GM21367 (cell line): ENCODE measurements around the gene BRSK2.

Experiments used
- ATAC-seq: cut with Tn5 transposase; IDR thresholded peaks from one replicate; pipeline ENCODE4 v1.9.1; 2021; ENCODE audit not compliant: unreplicated experiment

The BRSK2 gene

DNA sequence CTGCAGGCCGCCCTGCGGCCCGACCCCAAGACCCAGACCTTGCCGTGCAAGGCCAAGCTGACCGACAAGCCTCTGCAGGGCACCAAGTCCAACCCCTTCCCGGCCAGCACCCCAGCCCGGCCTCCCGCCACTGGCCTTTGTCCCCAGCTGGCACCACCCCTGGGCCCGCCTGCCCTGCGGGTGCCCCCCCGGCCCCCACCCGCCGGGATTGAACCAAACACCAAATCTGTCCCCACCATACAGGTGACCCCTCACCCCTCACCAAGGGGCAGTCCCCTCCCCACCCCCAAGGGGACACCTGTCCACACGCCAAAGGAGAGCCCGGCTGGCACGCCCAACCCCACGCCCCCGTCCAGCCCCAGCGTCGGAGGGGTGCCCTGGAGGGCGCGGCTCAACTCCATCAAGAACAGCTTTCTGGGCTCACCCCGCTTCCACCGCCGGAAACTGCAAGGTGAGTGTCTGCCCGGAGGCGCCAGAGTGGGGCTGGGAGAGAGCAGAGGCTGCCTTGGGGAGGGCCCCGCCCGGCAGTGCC is 60.7 kb downstream of the BRSK2 start:
- ATAC-seq: no peak

DNA sequence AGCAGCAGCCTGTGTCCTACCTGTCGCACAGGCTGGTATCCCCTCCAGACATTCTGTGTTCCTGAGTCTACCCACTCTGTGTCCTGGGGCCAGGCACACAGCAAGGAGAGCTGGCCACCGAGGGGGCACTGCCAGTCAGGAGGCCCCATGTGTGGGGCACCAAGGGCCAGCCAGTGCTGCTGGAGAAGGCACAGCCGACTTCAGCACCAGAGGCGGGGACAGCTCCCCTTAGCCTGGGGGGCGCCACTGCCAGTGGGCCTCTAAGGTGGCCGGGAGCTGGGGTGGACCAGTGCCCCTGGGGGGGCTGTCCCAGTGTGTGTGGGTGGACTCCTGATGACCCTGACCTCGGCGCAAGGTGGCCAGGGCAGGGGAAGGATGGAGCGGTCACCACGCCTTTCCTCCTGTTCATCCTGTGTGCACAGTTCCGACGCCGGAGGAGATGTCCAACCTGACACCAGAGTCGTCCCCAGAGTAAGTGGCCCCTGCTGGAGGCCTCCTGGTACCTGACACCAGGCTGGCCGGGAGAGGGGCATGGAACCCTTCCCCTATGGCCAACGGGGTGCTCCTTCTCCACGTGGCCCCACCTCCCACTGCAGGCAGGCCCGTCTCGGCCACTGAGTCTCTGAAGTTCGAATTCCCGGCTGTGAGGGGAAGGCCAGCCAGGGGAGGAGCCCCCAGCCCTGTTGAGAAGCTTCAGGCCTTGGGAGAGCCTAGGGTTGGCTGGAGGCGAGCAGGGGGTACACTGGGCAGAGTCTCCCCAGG is 61.4 kb downstream of the BRSK2 start:
- no peak for ATAC-seq

DNA sequence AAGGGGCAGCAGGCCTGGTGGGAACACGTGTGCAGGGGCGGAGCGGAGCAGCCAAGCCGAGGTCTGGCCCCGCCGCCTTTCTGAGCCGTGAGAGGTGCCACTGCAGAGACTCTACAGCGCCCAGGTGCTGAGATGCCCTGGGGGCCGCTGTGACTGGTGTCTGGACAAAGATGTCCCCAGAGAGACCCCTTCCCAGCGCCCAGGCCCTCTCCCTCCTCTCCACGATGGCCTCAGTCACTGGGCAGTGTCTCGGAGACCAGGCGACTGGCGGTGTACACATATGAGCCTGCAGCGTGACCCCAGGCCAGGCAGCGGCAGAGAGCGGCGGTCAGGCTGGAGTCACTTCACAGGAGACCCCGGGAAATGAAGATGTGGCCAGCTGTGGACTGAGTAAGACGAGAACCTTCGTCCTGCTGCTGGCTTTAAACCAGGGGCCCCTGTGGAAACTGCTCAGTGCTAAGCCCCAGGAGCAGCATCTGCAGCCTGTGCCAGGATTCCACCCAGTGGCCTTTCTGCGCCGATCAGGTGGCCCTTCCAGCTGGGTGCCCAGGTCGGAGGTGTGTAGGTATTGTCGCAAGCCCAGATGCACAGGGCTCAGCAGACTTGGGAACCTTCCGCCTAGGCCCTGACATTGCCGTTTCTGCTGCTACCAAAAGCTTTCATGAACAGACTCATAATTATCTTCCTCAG is 62.2 kb downstream of the BRSK2 start:
- ATAC-seq: no peak

DNA sequence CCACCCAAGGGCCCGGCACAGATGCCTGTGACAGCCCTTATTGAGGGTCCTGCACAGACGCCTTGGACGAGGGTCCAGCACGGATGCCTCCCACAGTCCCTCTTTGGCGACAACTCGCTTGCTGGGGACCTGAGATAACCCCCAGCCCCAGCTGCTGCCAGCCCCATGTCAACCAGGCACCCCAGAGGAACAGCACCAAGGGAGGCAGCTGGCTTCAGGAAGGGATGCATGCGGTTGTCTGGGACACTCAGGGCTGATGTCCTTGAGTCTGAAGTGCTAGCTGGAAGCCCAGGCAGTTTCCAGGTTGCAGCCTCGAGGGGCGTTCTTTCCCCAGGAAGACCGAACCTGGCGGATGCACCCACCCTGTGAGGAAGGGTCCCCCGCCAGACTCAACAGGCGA is 63.0 kb downstream of the BRSK2 start:
- no peak for ATAC-seq

DNA sequence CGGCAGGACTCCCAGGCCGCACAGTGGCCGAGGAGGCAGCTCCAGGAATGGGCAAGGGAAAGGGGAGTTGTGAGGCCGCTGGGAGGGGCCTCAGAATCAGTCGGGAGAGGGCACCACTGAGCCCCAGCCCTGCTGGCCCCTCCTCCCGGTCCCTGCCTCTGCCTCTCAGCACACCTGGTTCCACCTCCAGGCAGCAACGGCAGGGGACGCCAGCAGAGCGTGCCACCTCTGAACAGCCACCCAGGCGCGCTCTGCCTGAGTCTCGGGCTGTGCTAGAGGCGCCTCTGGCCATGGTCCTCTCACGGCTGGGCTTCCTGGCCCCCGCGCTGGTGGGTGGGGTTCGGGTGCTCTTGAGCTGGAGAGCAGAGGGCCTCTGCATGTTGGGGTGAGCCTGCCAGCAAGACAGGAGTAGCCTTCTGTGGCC is 63.9 kb downstream of the BRSK2 start:
- peak; percentile 59 for ATAC-seq

DNA sequence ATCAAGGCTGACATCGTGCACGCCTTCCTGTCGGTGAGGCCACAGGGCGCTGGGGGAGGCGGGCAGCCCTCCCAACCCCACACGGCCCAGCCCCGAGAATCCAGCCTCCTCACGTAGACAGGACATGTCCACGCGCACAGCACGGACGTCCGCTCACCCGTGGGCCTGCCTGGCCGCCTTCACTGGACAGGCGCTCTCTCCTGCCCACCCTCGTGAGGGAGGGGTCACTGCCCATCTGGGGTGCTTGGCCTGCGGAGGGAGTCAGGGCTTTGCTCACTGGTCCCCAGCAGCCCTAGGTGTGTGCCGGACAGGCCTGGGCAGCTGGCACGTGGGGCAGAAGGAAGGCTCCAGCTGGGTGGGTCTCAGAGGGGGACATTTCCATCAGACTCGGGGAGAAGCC is 64.8 kb downstream of the BRSK2 start:
- ATAC-seq: no peak

DNA sequence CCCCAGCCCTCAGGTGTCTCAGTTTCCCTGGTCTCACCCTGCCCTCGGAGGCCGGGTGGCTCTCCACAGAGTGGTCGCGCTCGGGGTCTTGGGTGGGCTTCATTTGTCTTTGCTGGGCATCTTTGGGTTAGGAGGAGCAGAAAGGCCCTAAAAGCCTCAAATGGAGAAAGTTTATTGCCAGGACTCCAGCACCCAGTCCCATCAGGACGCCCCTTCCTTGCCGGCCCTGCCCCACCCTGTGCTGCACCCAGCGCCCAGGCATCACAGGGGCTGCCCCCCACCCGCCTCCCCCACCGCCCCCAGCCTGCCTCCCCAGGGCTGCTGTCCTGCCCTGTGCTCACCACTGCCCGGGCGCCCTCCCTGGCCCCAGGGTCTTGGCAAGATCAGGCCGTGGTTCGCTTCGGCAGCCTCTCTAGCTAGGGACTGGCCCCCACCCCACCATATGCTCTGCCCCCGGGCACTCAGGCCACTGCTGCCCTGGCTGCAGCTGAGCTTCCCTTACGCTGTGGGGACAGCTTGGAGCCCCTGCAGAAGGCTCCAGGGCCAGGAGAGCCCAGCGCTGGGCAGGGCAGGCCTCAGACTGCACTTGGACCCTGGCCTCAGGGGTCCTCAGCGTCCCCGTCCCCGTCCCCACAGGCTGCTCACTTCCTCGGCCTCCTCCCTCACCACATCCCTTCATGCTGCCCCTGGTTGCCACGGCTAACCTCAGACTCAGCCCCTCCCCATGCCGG is 65.5 kb downstream of the BRSK2 start:
- ATAC-seq: no peak

DNA sequence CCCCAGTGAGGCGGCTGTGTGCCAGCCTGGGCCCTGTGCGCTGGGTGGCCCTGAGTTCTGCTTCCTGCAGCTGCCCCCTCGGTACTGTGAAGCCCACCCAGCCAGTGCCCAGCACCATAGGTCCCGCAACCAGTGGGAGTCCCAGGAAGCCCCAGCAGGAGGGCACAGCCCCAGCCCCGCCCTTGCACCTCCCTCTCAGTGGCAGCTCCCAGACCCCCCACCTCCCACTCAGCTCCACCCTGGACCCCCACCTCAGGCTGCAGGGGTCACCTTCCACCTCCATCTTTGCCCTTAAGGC is 66.0 kb downstream of the BRSK2 start:
- no peak for ATAC-seq

DNA sequence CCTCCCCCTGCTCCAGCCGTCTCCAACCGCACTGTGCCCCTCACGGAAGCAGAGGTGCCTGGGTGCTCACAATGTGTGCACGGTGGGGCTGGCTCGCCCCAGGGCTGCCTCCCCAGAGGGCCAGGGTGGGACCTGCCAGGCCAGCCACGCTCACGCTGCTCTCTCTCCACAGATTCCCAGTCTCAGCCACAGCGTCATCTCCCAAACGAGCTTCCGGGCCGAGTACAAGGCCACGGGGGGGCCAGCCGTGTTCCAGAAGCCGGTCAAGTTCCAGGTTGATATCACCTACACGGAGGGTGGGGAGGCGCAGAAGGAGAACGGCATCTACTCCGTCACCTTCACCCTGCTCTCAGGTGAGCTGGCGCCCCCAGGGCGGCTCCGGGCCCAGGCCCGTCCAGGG is 66.4 kb downstream of the BRSK2 start:
- no peak for ATAC-seq

DNA sequence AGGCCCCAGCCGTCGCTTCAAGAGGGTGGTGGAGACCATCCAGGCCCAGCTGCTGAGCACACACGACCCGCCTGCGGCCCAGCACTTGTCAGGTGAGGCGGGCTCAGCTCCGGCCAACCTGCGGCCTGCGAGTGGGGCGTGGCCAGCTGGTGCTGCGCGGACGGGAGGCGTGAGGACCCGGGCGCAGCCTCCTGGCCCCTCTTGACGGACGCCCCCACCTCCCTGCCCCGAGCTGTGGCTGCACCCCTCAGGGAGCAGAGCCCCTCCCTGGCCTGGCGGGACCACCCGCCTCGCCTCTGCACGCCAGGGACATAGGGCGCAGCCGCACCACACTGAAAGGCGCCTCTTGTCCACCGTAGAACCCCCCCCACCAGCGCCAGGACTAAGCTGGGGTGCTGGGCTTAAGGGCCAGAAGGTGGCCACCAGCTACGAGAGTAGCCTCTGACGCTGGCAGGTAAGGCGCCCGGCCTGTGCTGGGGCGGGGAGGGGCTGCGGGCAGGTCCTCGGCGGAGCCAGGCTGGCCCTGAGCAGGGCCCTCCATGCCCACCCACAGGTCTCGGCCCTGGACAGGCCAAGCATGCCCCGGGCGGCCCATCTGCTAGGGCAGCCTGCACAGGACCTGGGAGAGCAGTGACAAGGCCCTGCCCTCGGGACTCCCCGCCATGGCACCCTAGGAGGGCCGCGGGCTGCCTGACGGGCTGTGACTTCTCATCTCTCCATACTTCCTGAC is 67.0 kb downstream of the BRSK2 start:
- ATAC-seq: no peak

DNA sequence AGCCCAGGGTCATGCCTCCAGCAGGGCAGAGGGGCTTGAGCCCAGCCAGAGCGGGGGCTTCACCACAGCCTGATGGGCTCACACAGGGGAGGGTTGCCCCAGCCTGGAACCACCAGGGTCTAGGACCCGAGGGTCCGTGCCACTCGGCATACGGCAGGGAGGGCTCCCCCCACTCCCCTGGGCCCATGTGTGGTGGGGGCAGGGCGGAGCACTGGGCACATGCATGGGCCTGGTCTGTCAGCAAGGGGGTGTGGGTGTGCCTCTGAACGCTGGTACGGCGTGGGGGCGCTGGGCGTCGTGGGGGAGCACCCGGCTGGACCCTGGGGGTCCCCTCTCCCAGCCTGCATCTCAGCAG is 67.6 kb downstream of the BRSK2 start:
- ATAC-seq: no peak

DNA sequence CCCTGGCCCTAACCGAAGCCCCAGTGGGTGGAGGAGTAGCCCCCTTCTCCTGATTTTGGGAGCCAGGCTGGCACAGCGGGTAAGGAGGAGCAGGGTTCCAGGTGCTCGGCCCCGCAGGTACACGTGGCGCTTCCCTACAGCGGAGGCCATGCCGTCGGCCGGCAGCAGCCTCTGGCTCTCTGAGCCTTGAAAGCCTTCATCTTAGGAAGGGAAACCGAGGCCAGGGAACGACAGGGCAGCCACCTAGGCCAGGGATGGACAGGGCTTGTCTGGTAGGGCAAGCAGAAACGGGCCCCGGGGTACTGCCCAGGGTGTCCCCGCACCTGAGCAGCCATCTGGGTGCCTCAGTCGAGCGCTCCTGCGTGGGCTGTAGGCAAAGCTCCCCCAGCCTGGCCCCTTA is 68.1 kb downstream of the BRSK2 start:
- ATAC-seq: no peak

DNA sequence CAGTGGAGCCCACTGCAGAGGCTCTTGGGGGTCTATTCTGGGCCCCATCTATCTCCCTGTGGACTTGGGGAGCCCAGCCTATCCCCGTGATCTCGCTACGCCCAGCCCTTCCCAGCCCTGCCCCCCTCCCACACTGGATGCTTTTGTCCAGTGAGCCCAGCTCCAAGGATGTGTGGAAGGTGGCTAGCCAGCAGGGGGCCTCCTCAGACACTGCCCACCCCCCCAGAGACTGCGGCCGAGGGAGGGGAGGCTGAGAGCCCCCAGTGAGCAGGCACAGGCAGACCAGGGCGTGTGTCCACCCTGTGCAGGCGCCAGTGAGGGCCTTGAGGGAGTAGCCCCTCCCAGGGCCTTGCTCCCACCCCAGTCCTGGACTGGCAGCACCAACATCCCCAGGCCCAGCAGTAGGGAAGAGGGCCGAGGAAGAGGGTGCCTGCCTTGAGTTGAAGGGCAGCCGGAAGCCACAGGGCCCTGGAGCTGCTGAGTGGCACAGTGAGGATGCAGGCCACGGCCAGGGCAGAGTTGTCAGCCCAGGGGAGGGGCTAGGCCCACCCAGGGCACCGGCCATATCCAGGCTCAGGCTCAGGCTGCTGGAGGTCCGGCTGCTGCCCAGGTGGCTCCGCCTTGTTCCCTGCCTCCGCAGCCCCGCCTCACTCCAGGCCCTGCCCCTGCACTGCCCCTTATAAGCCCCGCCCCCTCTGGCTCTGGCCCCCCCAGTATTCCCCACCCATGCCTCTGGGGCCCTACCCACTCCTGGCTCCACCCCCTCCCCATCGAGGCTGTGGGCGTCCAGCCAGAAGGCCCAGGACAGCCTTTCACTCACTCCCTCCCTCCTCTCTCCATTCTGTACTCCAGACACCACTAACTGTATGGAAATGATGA is 68.8 kb downstream of the BRSK2 start:
- no peak for ATAC-seq

DNA sequence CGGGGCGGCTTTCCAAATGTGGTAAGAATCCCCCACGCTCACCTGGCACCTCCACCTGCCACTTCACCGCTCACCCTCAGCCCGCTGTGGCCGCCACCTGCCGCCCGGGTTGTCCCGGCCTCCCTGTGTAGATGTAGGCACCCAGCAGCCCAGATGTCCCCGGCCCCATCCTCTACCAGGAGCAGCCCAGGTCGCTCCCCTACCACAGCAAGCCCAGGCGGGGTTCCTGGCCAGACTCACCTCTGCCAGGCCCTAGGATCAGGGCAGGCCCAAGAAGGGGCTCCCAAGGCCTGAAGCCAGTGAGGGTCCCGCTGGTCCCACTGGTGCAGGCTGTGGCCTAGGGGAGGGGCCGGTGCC is 69.5 kb downstream of the BRSK2 start:
- ATAC-seq: no peak

DNA sequence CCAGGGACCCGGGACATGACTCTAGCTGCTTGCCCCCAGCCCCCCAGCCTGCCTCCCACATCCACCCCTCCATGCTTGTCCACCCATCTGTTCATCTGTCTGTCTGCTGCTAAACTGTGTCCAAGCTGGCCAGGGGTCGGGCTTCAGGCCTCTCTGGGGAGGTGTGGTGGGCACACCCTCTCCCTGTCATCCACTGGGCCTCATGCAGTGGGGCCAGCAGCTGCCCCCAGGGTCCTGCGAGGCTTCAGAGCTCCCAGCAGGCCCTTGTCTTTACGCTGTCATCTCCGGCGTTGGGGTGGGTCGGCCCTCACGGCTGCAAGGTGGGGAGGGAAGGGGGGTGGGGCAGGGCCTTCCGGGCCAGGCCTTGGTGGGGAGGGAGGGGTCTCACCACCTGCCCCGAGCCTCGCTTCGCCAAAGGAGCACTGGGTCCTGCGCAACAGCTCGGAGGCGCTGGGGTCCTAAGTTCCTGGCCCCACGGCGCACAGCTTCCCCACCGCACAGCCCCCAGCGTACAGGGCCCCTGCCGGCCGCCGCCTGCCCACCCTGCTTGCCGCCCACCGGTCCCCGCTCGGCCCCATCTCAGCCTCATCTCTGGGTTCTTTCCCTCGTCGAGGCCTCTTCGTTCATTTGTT is 70.1 kb downstream of the BRSK2 start:
- no peak for ATAC-seq

DNA sequence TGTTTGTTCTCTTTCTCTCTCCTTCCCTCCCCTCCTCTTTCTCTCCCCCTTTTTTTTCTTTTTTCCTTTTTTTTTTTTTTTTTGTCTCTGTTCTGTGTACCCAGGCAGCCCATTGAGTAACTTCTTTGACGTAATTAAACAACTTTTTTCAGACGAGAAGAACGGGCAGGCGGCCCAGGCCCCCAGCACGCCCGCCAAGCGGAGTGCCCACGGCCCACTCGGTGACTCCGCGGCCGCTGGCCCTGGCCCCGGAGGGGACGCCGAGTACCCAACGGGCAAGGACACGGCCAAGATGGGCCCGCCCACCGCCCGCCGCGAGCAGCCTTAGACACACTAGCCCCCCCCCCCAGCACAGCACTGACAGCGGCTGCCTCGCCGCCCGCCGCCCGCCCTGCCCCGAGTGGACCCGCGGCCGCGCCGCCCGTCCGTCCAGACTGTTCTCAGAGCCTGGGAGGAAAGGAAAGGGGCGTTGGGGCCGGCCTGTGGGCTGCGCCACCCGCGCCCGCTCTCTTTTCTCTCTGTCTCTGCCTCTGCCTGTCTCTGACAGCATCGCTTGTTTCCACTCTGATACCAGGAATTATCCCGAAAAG is 70.8 kb downstream of the BRSK2 start:
- ATAC-seq: no peak

DNA sequence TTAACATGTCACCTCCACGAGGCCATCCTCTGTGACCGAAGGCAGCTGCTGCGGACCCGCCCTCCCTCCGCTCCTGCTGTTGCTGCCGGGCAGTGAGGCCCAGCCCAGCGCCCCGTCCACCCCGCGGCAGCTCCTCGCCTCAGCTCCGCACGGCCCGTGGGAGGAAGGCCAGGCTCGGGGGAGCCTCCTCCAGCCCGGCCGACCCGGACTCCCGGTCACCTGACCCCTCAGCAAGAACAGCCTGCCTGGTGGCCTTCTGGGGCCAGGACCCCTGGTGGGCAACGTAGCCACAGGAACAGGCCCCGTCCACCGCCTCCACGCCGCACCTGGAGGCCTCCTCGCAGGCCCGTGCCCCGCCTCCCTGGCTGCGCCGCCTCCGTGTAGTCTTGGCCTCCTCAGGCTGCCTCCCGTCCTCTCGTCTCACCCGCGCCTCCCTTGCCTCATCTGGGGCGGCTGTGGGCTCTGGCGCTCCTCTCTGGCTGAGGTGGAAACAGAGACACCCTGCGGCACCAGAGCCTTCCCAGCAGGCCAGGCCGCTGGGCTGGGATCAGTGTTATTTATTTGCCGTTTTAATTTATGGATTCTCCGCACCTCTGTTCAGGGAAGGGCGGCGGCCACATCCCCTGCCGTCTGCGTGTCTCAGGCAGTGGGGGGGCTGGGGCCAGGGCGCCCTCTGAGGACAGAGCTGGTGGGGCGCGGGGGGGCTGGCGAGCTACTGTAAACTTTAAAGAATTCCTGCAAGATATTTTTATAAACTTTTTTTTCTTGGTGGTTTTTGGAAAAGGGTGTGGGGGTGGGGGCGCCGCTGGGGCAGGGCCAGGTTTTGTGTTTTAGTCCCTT is 71.5 kb downstream of the BRSK2 start:
- ATAC-seq: no peak

DNA sequence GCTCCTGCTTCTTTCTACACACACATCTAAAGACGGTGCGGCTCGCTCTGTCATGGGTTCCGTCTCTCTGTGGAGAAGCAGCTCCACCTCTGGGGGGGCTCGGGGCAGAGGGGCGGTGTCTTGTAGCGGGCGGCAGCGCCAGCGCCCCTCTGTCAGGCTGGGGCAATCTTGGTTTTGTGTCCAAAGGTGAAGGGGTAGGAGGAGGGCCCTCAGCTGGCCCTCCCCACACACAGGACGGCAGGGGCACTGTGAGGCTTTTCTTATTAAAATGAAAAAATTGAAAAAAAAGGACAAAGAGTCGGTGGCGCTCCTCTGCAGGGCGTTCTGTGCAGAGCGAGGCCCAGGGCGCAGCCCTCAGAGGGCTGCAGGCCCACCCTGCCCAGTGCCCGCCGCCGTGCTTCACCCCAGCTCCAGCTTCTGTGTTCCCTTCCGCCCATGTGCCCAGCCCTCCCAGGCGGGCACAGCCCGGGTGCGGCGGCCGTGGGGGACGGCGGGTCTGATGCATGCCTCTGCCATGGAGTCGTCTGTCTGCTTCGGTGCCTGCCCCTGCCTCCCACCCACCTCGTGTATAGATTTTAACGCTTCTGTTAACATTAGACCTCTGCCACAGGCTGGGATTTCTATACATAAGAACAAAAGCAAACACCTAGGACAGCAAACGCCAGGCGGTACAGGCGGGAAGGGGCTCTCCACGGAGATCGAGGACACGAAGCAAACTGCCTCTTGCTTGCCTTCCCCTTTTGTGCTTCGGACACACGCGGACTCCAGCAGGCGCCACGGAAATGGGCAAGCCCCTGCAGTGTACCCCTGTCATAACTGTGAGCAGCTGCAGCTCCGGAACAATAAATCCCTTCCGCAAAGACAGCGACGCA is 72.3 kb downstream of the BRSK2 start:
- ATAC-seq: no peak
